Suprapubic skin (tissue), 3 donors: ENCODE data around the gene TPH1.

ENCODE experiments used
- POLR2A ChIP-seq, 2 donors: fragments of 450-650 bp; IDR thresholded peaks; one replicate each; pipeline ENCODE4 v1.6.1; 2017; ENCODE audit warnings: antibody characterized with exemption in 2 of 2, mild to moderate bottlenecking in 2 of 2, moderate library complexity in 2 of 2
- TF ChIP-seq, protein P1 (sequence below), 2 donors: fragments of 200-600 bp in 1 of 2; fragments of 450-650 bp in 1 of 2; sonication (generic) in 1 of 2; IDR thresholded peaks; one replicate each; pipeline ENCODE4 v1.5.1; 2016 to 2019; ENCODE audit warnings: antibody characterized with exemption in 2 of 2, mild to moderate bottlenecking in 1 of 2, moderate library complexity in 1 of 2

DNA sequence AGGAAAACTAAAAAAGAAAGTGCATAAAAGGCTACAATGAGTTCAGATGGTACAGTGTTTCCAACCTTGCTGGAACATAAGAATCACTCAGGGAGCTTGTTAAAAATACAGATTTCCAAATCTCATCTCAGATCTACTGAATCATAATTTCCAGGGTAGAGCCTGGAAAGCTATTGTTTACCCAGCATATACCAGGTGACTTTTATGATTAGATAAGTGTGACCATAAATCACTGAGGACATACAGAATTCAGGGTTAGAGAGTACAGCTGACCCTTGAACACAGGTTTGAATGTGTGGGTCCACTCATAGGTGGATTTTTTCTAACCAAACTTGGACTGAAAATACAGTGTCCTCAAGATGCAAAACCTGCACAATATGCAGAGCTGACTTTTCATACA is 47.9 kb upstream of the TPH1 start:
- TF ChIP-seq, protein P1, sequence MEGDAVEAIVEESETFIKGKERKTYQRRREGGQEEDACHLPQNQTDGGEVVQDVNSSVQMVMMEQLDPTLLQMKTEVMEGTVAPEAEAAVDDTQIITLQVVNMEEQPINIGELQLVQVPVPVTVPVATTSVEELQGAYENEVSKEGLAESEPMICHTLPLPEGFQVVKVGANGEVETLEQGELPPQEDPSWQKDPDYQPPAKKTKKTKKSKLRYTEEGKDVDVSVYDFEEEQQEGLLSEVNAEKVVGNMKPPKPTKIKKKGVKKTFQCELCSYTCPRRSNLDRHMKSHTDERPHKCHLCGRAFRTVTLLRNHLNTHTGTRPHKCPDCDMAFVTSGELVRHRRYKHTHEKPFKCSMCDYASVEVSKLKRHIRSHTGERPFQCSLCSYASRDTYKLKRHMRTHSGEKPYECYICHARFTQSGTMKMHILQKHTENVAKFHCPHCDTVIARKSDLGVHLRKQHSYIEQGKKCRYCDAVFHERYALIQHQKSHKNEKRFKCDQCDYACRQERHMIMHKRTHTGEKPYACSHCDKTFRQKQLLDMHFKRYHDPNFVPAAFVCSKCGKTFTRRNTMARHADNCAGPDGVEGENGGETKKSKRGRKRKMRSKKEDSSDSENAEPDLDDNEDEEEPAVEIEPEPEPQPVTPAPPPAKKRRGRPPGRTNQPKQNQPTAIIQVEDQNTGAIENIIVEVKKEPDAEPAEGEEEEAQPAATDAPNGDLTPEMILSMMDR (IDR thresholded peaks at IDR 0.05), result no peak
- TF ChIP-seq POLR2A (IDR thresholded peaks at IDR 0.05), result no peak
